HEK293 (cell line): ENCODE results near the gene SLMAP.

Source experiments
- ZNF585B ChIP-seq: fragments of 450-650 bp; formaldehyde crosslinking; IDR thresholded peaks from 2 replicates; pipeline ENCODE4 v1.5.1; 2016; ENCODE audit warnings: missing biosample characterization, missing genetic modification characterization
- ZNF785 ChIP-seq: fragments of 450-650 bp; formaldehyde crosslinking; IDR thresholded peaks from 2 replicates; pipeline ENCODE4 v1.5.1; 2016; ENCODE audit warnings: missing biosample characterization, missing genetic modification characterization

- no peak for TF ChIP-seq ZNF785 (tag by site-specific recombination)
- TF ChIP-seq ZNF585B (tag by site-specific recombination) = no peak
Measured at GRCh38 chr3:57826245-57826951, 70.3 kb downstream of the SLMAP start.
